GM23338 (cell line): ENCODE data around the gene PHF13. TPM values are rescaled to one million over a fixed set of nuclear protein-coding genes. Genes with fewer than 3 reads are reported as not detected.
A peak's percentile ranks its signal among the peaks of the same experiment; 100 is the strongest.

Source experiments
- ATAC-seq: fragments of 200-7000 bp; cut with Tn5 transposase; 3 replicates; pipeline ENCODE4 v1.9.1; 2020
- DNase-seq: peaks from one replicate; pipeline ENCODE4 v3.0.0-alpha.2; 2015; ENCODE audit warnings: low spot score
- H2AFZ ChIP-seq: fragments of 200-600 bp; sonication (generic); 2 replicates; pipeline ENCODE4 v1.8.0; 2016; ENCODE audit warnings: antibody characterized with exemption, mild to moderate bottlenecking, moderate library complexity
- H3F3A ChIP-seq: fragments of 200-600 bp; sonication (generic); replicated peaks from 2 replicates; pipeline ENCODE4 v1.8.0; 2017; ENCODE audit warnings: antibody characterized with exemption, mixed run types, low read depth
- H3K27ac ChIP-seq: fragments of 200-600 bp; sonication (generic); 2 replicates; pipeline ENCODE4 v1.6.1; 2016; ENCODE audit warnings: low read depth
- H3K27me3 ChIP-seq: fragments of 200-600 bp; sonication (generic); 2 replicates; pipeline ENCODE4 v1.8.0; 2016; ENCODE audit warnings: mild to moderate bottlenecking, mixed run types, moderate library complexity; ENCODE audit not compliant: insufficient read depth
- H3K36me3 ChIP-seq: fragments of 200-600 bp; sonication (generic); 2 replicates; pipeline ENCODE4 v1.8.0; 2016; ENCODE audit warnings: mild to moderate bottlenecking; ENCODE audit not compliant: insufficient read depth
- H3K4me1 ChIP-seq: fragments of 200-600 bp; sonication (generic); 2 replicates; pipeline ENCODE4 v1.8.0; 2016; ENCODE audit warnings: mild to moderate bottlenecking, moderate library complexity; ENCODE audit not compliant: insufficient read depth
- H3K4me2 ChIP-seq: fragments of 200-600 bp; sonication (generic); 2 replicates; pipeline ENCODE4 v1.7.1; 2017; ENCODE audit warnings: mixed run types
- H3K4me3 ChIP-seq: fragments of 200-600 bp; sonication (generic); 2 replicates; pipeline ENCODE4 v1.6.1; 2016; ENCODE audit warnings: mixed run types
- H3K79me2 ChIP-seq: fragments of 200-600 bp; sonication (generic); replicated peaks from 2 replicates; pipeline ENCODE4 v1.8.0; 2017; ENCODE audit warnings: mild to moderate bottlenecking; ENCODE audit not compliant: insufficient read depth
- H3K9me2 ChIP-seq: fragments of 200-600 bp; sonication (generic); 2 replicates; pipeline ENCODE4 v1.8.0; 2017; ENCODE audit not compliant: insufficient read depth
- H4K20me1 ChIP-seq: fragments of 200-600 bp; sonication (generic); replicated peaks from 2 replicates; pipeline ENCODE4 v1.8.0; 2017; ENCODE audit warnings: mild to moderate bottlenecking; ENCODE audit not compliant: insufficient read depth
- H3K27ac Mint-ChIP-seq: 2 replicates; pipeline ENCODE4 v1.8.0; 2020; ENCODE audit warnings: inconsistent platforms, mild to moderate bottlenecking, moderate library complexity, mixed read lengths
- H3K27me3 Mint-ChIP-seq: 3 replicates; pipeline ENCODE4 v1.8.0; 2022; ENCODE audit warnings: low read depth, mild to moderate bottlenecking, moderate library complexity, mixed read lengths, inconsistent platforms; ENCODE audit not compliant: insufficient read depth, poor library complexity
- H3K36me3 Mint-ChIP-seq: 3 replicates; pipeline ENCODE4 v1.8.0; 2021; ENCODE audit warnings: low read depth, mild to moderate bottlenecking, inconsistent platforms, moderate library complexity, mixed read lengths
- H3K4me1 Mint-ChIP-seq: 3 replicates; pipeline ENCODE4 v1.8.0; 2020; ENCODE audit warnings: mild to moderate bottlenecking, inconsistent platforms, mixed read lengths
- H3K4me3 Mint-ChIP-seq: 3 replicates; pipeline ENCODE4 v1.8.0; 2021; ENCODE audit warnings: moderate library complexity, mild to moderate bottlenecking, inconsistent platforms, mixed read lengths
- H3K9me3 Mint-ChIP-seq: 3 replicates; pipeline ENCODE4 v1.8.0; 2020; ENCODE audit warnings: moderate library complexity, mild to moderate bottlenecking, inconsistent platforms, mixed read lengths
- CREB1 ChIP-seq: fragments of 250-450 bp; sonication (Bioruptor Pico); IDR thresholded peaks from 2 replicates; pipeline ENCODE4 v1.5.0; 2020; ENCODE audit warnings: low read depth, mild to moderate bottlenecking, moderate library complexity
- ETS1 ChIP-seq: IDR thresholded peaks from 2 replicates; pipeline ENCODE4 v1.6.1; 2016; ENCODE audit warnings: antibody characterized with exemption
- EZH2 ChIP-seq: fragments of 200-600 bp; sonication (generic); IDR thresholded peaks from one replicate; pipeline ENCODE4 v1.8.0; 2017; ENCODE audit warnings: antibody characterized with exemption, mild to moderate bottlenecking, low read depth; ENCODE audit not compliant: unreplicated experiment
- EZH2phosphoT487 ChIP-seq: fragments of 200-600 bp; sonication (generic); IDR thresholded peaks from one replicate; pipeline ENCODE4 v1.8.1; 2018; ENCODE audit warnings: antibody characterized with exemption; ENCODE audit not compliant: unreplicated experiment
- JUNB ChIP-seq: IDR thresholded peaks from one replicate; pipeline ENCODE4 v1.6.1; 2016; ENCODE audit warnings: antibody characterized with exemption; ENCODE audit not compliant: unreplicated experiment
- NANOG ChIP-seq: IDR thresholded peaks from 2 replicates; pipeline ENCODE4 v1.6.1; 2016; ENCODE audit warnings: antibody characterized with exemption, borderline replicate concordance
- POLR2AphosphoS5 ChIP-seq: IDR thresholded peaks from 2 replicates; pipeline ENCODE4 v1.6.1; 2016; ENCODE audit warnings: antibody characterized with exemption, low read depth
- STAT1 ChIP-seq: IDR thresholded peaks from one replicate; pipeline ENCODE4 v1.6.1; 2016; ENCODE audit warnings: antibody characterized with exemption; ENCODE audit not compliant: unreplicated experiment
- ZNF114 ChIP-seq: fragments of 250-450 bp; sonication (Bioruptor Pico); IDR thresholded peaks from 2 replicates; pipeline ENCODE4 v1.5.0; 2020; ENCODE audit warnings: mild to moderate bottlenecking, moderate library complexity
- ZNF331 ChIP-seq: fragments of 250-450 bp; sonication (Bioruptor Pico); IDR thresholded peaks from 2 replicates; pipeline ENCODE4 v1.5.0; 2020; ENCODE audit warnings: low read depth, mild to moderate bottlenecking, moderate library complexity
- polyA plus RNA-seq: library from polyadenylated mRNA; unstranded; fragments of >200 nt; fragmentation: Nextera tagmentation; extraction: Ambion mirVana; gene quantifications from 2 replicates; pipeline ENCODE4 v1.2.1, GENCODE V29; 2016
- total RNA-seq: library from RNA; depleted of rRNA; stranded (reverse); fragments of >200 nt; shearing (Covaris generic); gene quantifications from 2 replicates; pipeline ENCODE4 v1.2.3, GENCODE V29; 2014
- TF ChIP-seq, protein P1 (sequence below): IDR thresholded peaks from one replicate; pipeline ENCODE4 v1.6.1; 2018; ENCODE audit warnings: antibody characterized with exemption; ENCODE audit not compliant: unreplicated experiment
- TF ChIP-seq, protein P2 (sequence below): fragments of 250-450 bp; sonication (Bioruptor Pico); IDR thresholded peaks from 2 replicates; pipeline ENCODE4 v1.5.0; 2020; ENCODE audit warnings: mild to moderate bottlenecking, moderate library complexity
- TF ChIP-seq, protein P3 (sequence below), 2 experiments: fragments of 200-600 bp in 1 of 2; sonication (generic) in 1 of 2; conservative IDR thresholded peaks; 2 replicates each; pipeline versions ENCODE4 v1.5.1 to v1.6.1; 2016 to 2017; ENCODE audit warnings: antibody characterized with exemption in 2 of 2, low read depth in 2 of 2, mild to moderate bottlenecking in 2 of 2, moderate library complexity in 1 of 2

Gene PHF13
- total and polyA plus RNA-seq, 2 experiments from 2014 or later = 12.1 to 33.2 TPM

DNA sequence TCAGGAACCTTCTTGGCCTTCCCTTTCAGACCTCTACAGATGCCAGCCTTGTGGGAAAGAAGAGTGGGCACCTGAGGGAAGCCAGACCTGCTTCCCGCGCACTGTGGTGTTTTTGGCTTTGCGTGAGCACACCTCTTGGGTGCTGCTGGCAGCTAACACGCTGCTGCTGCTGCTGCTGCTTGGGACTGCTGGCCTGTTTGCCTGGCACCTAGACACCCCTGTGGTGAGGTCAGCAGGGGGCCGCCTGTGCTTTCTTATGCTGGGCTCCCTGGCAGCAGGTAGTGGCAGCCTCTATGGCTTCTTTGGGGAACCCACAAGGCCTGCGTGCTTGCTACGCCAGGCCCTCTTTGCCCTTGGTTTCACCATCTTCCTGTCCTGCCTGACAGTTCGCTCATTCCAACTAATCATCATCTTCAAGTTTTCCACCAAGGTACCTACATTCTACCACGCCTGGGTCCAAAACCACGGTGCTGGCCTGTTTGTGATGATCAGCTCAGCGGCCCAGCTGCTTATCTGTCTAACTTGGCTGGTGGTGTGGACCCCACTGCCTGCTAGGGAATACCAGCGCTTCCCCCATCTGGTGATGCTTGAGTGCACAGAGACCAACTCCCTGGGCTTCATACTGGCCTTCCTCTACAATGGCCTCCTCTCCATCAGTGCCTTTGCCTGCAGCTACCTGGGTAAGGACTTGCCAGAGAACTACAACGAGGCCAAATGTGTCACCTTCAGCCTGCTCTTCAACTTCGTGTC is 34.7 kb upstream of the PHF13 start:
- DNase-seq (no peak), ATAC-seq (no peak)
- Histone ChIP-seq H3K4me2 (peak overlapping the region; percentile 95), H3K27ac (no peak overlapping the region), H3K9me2 (no peaks in the 10 kb centered on the region), H3K36me3 (no peaks in the 10 kb centered on the region), H3K79me2 (peaks cover 14% of the 10 kb centered on the region), H3K4me1 (peaks cover 13% of the 10 kb centered on the region; the same call in 1 of the 2 replicates), H3K27me3 (no peaks in the 10 kb centered on the region), H4K20me1 (no peaks in the 10 kb centered on the region; the same call in 1 of the 2 replicates), H3F3A (no peaks in the 10 kb centered on the region; the same call in 1 of the 2 replicates), H2AFZ (peak overlapping the region; percentile 99), H3K4me3 (peak overlapping the region; percentile 95)
- 0 out of 3 replicates have a peak, but pooled peaks cover 2% of the 10 kb centered on the region for H3K36me3 Mint-ChIP-seq
- no peaks in the 10 kb centered on the region for H3K9me3 Mint-ChIP-seq
- H3K4me1 Mint-ChIP-seq = peaks cover 14% of the 10 kb centered on the region
- H3K27me3 Mint-ChIP-seq = peaks cover 2% of the 10 kb centered on the region
- TF ChIP-seq, protein P1, sequence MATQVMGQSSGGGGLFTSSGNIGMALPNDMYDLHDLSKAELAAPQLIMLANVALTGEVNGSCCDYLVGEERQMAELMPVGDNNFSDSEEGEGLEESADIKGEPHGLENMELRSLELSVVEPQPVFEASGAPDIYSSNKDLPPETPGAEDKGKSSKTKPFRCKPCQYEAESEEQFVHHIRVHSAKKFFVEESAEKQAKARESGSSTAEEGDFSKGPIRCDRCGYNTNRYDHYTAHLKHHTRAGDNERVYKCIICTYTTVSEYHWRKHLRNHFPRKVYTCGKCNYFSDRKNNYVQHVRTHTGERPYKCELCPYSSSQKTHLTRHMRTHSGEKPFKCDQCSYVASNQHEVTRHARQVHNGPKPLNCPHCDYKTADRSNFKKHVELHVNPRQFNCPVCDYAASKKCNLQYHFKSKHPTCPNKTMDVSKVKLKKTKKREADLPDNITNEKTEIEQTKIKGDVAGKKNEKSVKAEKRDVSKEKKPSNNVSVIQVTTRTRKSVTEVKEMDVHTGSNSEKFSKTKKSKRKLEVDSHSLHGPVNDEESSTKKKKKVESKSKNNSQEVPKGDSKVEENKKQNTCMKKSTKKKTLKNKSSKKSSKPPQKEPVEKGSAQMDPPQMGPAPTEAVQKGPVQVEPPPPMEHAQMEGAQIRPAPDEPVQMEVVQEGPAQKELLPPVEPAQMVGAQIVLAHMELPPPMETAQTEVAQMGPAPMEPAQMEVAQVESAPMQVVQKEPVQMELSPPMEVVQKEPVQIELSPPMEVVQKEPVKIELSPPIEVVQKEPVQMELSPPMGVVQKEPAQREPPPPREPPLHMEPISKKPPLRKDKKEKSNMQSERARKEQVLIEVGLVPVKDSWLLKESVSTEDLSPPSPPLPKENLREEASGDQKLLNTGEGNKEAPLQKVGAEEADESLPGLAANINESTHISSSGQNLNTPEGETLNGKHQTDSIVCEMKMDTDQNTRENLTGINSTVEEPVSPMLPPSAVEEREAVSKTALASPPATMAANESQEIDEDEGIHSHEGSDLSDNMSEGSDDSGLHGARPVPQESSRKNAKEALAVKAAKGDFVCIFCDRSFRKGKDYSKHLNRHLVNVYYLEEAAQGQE = no peak
- TF ChIP-seq POLR2AphosphoS5 (no peak), NANOG (no peak), ETS1 (no peak), STAT1 (no peak), EZH2phosphoT487 (no peak), JUNB (no peak), ZNF331 (CRISPR knock-in tag) (no peak), ZNF114 (CRISPR knock-in tag) (no peak), EZH2 (no peak), CREB1 (no peak)
- TF ChIP-seq, protein P2, sequence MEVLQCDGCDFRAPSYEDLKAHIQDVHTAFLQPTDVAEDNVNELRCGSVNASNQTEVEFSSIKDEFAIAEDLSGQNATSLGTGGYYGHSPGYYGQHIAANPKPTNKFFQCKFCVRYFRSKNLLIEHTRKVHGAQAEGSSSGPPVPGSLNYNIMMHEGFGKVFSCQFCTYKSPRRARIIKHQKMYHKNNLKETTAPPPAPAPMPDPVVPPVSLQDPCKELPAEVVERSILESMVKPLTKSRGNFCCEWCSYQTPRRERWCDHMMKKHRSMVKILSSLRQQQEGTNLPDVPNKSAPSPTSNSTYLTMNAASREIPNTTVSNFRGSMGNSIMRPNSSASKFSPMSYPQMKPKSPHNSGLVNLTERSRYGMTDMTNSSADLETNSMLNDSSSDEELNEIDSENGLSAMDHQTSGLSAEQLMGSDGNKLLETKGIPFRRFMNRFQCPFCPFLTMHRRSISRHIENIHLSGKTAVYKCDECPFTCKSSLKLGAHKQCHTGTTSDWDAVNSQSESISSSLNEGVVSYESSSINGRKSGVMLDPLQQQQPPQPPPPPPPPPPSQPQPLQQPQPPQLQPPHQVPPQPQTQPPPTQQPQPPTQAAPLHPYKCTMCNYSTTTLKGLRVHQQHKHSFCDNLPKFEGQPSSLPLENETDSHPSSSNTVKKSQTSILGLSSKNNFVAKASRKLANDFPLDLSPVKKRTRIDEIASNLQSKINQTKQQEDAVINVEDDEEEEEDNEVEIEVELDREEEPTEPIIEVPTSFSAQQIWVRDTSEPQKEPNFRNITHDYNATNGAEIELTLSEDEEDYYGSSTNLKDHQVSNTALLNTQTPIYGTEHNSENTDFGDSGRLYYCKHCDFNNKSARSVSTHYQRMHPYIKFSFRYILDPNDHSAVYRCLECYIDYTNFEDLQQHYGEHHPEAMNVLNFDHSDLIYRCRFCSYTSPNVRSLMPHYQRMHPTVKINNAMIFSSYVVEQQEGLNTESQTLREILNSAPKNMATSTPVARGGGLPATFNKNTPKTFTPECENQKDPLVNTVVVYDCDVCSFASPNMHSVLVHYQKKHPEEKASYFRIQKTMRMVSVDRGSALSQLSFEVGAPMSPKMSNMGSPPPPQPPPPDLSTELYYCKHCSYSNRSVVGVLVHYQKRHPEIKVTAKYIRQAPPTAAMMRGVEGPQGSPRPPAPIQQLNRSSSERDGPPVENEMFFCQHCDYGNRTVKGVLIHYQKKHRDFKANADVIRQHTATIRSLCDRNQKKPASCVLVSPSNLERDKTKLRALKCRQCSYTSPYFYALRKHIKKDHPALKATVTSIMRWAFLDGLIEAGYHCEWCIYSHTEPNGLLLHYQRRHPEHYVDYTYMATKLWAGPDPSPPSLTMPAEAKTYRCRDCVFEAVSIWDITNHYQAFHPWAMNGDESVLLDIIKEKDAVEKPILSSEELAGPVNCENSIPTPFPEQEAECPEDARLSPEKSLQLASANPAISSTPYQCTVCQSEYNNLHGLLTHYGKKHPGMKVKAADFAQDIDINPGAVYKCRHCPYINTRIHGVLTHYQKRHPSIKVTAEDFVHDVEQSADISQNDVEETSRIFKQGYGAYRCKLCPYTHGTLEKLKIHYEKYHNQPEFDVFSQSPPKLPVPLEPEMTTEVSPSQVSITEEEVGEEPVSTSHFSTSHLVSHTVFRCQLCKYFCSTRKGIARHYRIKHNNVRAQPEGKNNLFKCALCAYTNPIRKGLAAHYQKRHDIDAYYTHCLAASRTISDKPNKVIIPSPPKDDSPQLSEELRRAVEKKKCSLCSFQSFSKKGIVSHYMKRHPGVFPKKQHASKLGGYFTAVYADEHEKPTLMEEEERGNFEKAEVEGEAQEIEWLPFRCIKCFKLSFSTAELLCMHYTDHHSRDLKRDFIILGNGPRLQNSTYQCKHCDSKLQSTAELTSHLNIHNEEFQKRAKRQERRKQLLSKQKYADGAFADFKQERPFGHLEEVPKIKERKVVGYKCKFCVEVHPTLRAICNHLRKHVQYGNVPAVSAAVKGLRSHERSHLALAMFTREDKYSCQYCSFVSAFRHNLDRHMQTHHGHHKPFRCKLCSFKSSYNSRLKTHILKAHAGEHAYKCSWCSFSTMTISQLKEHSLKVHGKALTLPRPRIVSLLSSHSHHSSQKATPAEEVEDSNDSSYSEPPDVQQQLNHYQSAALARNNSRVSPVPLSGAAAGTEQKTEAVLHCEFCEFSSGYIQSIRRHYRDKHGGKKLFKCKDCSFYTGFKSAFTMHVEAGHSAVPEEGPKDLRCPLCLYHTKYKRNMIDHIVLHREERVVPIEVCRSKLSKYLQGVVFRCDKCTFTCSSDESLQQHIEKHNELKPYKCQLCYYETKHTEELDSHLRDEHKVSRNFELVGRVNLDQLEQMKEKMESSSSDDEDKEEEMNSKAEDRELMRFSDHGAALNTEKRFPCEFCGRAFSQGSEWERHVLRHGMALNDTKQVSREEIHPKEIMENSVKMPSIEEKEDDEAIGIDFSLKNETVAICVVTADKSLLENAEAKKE (CRISPR knock-in tag) = no peak
- TF ChIP-seq, protein P3, sequence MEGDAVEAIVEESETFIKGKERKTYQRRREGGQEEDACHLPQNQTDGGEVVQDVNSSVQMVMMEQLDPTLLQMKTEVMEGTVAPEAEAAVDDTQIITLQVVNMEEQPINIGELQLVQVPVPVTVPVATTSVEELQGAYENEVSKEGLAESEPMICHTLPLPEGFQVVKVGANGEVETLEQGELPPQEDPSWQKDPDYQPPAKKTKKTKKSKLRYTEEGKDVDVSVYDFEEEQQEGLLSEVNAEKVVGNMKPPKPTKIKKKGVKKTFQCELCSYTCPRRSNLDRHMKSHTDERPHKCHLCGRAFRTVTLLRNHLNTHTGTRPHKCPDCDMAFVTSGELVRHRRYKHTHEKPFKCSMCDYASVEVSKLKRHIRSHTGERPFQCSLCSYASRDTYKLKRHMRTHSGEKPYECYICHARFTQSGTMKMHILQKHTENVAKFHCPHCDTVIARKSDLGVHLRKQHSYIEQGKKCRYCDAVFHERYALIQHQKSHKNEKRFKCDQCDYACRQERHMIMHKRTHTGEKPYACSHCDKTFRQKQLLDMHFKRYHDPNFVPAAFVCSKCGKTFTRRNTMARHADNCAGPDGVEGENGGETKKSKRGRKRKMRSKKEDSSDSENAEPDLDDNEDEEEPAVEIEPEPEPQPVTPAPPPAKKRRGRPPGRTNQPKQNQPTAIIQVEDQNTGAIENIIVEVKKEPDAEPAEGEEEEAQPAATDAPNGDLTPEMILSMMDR (conservative IDR thresholded peaks at IDR 0.05; ENCODE audit: low read depth in 2 of 2) = no peak
- H3K4me3 Mint-ChIP-seq = peak overlapping the region; percentile 95
- H3K27ac Mint-ChIP-seq = peak overlapping the region; percentile 95; the same call in 1 of the 2 replicates
